Measurements from ENCODE around the gene METTL1.
"Not testable (repeated sequence)": the region's sequence is repeated elsewhere in the genome, so short reads cannot be mapped to it uniquely, and the experiment has no call there.

Gene METTL1

GRCh38 chr12:57771873-57772428, at the start of gene METTL1:
METTL1 (minus strand) TSS chr12:57772105; CDS start chr12:57772083, 22 bp downstream.
- Histone ChIP-seq H3K9me3 (ENCODE audit: control insufficient read depth, insufficient read depth, low read length) (no peaks in the 10 kb centered on the region), H3K4me3 (ENCODE audit: low read depth, low read length) (peak within 1 kb of the TSS; percentile 82), H3K27me3 (ENCODE audit: control insufficient read depth, insufficient read depth, low read length) (peaks cover 20% of the 10 kb centered on the region), H3K4me1 (ENCODE audit: control insufficient read depth, insufficient read depth, low read length) (peaks cover 5% of the 10 kb centered on the region), H3K36me3 (ENCODE audit: control insufficient read depth, insufficient read depth, low read length) (peaks cover 12% of the 10 kb centered on the region), H3K9ac (ENCODE audit: low read depth, low read length) (peak within 1 kb of the TSS; percentile 90)

DNA sequence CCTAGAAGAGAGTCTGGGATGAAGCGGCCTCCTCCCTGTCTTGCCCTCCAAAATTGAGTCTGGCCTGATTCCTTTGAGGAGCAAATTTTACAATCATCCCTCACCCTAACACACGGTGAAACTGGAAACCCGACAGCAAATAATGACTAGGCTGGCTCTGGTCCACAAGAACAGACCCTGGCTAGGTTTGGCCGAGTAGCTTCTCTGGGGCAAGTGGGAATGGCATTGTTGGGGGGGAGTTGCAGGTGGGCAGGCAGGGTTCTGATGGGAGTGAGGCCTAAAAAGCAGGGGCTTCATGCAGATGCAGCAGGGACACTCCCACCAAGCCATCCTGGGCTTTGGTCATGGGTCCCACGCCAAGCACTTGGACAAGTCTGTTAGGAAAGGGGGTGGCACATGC, 49.1 kb upstream of the METTL1 start:
- not testable (repeated sequence) for H3K27me3 ChIP-seq (ENCODE audit: control insufficient read depth, insufficient read depth, low read length); H3K9ac ChIP-seq (ENCODE audit: low read depth, low read length); H3K4me1 ChIP-seq (ENCODE audit: control insufficient read depth, insufficient read depth, low read length); H3K4me3 ChIP-seq (ENCODE audit: low read depth, low read length); H3K9me3 ChIP-seq (ENCODE audit: control insufficient read depth, insufficient read depth, low read length)
- peaks cover 42% of the 10 kb centered on the region for H3K36me3 ChIP-seq (ENCODE audit: control insufficient read depth, insufficient read depth, low read length)

DNA sequence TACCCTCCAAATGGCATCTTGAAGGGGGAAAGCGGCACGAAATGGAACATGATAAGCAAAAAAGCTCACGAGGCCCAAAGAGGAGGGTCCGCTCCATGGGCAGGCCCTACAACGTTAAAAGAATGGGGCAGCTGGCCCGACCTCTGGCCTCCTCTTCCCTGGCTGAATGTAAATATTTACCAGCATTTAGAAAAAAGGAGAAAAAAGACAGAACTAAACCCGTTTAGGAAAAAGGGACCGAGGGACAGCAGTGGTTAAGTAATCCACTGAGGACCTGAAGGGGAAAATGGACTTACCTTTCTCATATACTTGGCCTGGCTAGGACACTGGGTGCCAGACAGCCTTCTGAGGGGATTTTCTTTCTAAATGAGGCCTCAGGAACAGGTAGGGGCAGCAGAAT, 48.2 kb upstream of the METTL1 start:
- H3K4me3 ChIP-seq (ENCODE audit: low read depth, low read length); H3K4me1 ChIP-seq (ENCODE audit: control insufficient read depth, insufficient read depth, low read length); H3K9me3 ChIP-seq (ENCODE audit: control insufficient read depth, insufficient read depth, low read length); H3K9ac ChIP-seq (ENCODE audit: low read depth, low read length); H3K27me3 ChIP-seq (ENCODE audit: control insufficient read depth, insufficient read depth, low read length): not testable (repeated sequence)
- peaks cover 38% of the 10 kb centered on the region for H3K36me3 ChIP-seq (ENCODE audit: control insufficient read depth, insufficient read depth, low read length)

DNA sequence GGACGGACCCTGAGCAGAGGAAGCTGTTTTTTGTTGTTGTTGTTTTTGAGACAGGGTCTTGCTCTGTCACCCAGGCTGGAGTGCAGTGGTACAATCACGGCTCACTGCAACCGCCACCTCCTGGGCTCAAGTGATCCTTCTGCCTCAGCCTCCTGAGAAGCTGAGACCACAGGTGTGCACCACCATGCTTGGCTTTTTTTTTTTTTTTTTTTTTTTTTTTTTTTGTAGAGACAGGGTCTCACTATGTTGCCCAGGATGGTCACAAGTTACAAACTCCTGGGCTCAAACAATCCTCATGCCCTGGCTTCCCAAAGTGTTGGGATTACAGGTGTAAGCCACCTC, 46.1 kb upstream of the METTL1 start:
- not testable (repeated sequence) for H3K4me1 ChIP-seq (ENCODE audit: control insufficient read depth, insufficient read depth, low read length); H3K9ac ChIP-seq (ENCODE audit: low read depth, low read length); H3K4me3 ChIP-seq (ENCODE audit: low read depth, low read length); H3K9me3 ChIP-seq (ENCODE audit: control insufficient read depth, insufficient read depth, low read length); H3K27me3 ChIP-seq (ENCODE audit: control insufficient read depth, insufficient read depth, low read length)
- H3K36me3 ChIP-seq (ENCODE audit: control insufficient read depth, insufficient read depth, low read length) = peaks cover 17% of the 10 kb centered on the region

DNA sequence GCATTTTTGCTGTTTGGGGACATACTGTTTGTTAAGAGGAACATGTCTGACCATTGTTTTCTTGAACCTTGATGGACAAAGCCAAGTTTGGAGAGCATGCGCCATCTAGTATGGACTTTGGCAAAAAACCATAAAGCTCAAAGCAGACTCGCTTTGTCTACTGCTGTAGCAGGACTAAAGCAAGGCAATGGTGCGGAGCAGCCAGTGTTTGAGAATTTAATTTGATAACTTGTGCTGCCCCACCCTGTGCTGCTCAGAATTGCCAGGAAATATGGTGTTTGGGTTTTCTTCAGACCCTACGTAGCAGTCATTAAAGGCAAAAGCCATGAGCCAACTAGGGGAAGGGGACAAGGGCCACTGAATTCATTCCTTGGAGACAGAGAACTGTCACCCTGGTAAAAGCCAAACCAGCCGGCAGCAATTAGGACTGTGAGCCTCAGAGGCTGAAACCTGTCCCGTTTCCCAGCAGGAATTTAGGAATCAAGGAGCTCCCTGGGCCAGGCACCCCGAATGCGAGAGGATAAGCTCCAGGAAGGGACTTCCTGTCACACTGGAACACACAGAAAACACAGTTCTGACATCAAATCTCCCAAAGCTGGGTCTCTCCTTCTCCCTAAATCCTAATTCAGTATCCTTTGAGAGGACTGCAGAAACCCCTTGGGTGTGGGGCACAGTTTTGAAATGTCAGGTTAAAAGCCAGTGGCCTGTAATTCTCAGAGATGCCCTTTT, 45.5 kb upstream of the METTL1 start:
- no peaks in the 10 kb centered on the region for H3K9me3 ChIP-seq (ENCODE audit: control insufficient read depth, insufficient read depth, low read length)
- H3K4me1 ChIP-seq (ENCODE audit: control insufficient read depth, insufficient read depth, low read length) = no peaks in the 10 kb centered on the region
- H3K4me3 ChIP-seq (ENCODE audit: low read depth, low read length) = no peak overlapping the region
- H3K27me3 ChIP-seq (ENCODE audit: control insufficient read depth, insufficient read depth, low read length) = no peaks in the 10 kb centered on the region
- H3K36me3 ChIP-seq (ENCODE audit: control insufficient read depth, insufficient read depth, low read length) = peaks cover 12% of the 10 kb centered on the region
- no peak overlapping the region for H3K9ac ChIP-seq (ENCODE audit: low read depth, low read length)

DNA sequence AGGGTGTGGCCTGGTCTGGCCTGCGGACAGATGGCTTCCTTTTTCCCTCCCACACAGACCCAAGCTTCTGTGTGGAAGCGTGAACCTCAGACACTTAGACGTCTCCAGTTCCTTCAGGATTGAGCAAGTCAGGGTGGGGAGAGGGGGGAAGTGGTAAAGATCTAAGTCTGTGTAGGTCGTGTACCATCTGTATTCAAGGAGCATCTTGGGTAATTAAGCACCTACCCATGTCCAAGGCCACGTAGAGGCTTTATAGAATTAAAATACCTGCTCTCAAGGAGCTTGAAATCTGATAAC, 44.9 kb upstream of the METTL1 start:
- no peaks in the 10 kb centered on the region for H3K4me1 ChIP-seq (ENCODE audit: control insufficient read depth, insufficient read depth, low read length)
- no peaks in the 10 kb centered on the region for H3K9me3 ChIP-seq (ENCODE audit: control insufficient read depth, insufficient read depth, low read length)
- H3K36me3 ChIP-seq (ENCODE audit: control insufficient read depth, insufficient read depth, low read length) = peaks cover 7% of the 10 kb centered on the region
- no peaks in the 10 kb centered on the region for H3K27me3 ChIP-seq (ENCODE audit: control insufficient read depth, insufficient read depth, low read length)
- no peak overlapping the region for H3K9ac ChIP-seq (ENCODE audit: low read depth, low read length)
- H3K4me3 ChIP-seq (ENCODE audit: low read depth, low read length) = no peak overlapping the region

GRCh38 chr12:57816001-57816854, 44.3 kb upstream of the METTL1 start:
- no peak overlapping the region for H3K4me3 ChIP-seq (ENCODE audit: low read depth, low read length)
- no peaks in the 10 kb centered on the region for H3K9me3 ChIP-seq (ENCODE audit: control insufficient read depth, insufficient read depth, low read length)
- no peak overlapping the region for H3K9ac ChIP-seq (ENCODE audit: low read depth, low read length)
- H3K36me3 ChIP-seq (ENCODE audit: control insufficient read depth, insufficient read depth, low read length) = peaks cover 6% of the 10 kb centered on the region
- no peaks in the 10 kb centered on the region for H3K27me3 ChIP-seq (ENCODE audit: control insufficient read depth, insufficient read depth, low read length)
- no peaks in the 10 kb centered on the region for H3K4me1 ChIP-seq (ENCODE audit: control insufficient read depth, insufficient read depth, low read length)

- H3K36me3 ChIP-seq (ENCODE audit: control insufficient read depth, insufficient read depth, low read length) = peaks cover 2% of the 10 kb centered on the region
- H3K4me3 ChIP-seq (ENCODE audit: low read depth, low read length) = no peak overlapping the region
- no peak overlapping the region for H3K9ac ChIP-seq (ENCODE audit: low read depth, low read length)
- H3K27me3 ChIP-seq (ENCODE audit: control insufficient read depth, insufficient read depth, low read length) = no peaks in the 10 kb centered on the region
- H3K4me1 ChIP-seq (ENCODE audit: control insufficient read depth, insufficient read depth, low read length) = no peaks in the 10 kb centered on the region
- no peaks in the 10 kb centered on the region for H3K9me3 ChIP-seq (ENCODE audit: control insufficient read depth, insufficient read depth, low read length)
Observed at GRCh38 chr12:57815177-57816000, 43.5 kb upstream of the METTL1 start.

DNA sequence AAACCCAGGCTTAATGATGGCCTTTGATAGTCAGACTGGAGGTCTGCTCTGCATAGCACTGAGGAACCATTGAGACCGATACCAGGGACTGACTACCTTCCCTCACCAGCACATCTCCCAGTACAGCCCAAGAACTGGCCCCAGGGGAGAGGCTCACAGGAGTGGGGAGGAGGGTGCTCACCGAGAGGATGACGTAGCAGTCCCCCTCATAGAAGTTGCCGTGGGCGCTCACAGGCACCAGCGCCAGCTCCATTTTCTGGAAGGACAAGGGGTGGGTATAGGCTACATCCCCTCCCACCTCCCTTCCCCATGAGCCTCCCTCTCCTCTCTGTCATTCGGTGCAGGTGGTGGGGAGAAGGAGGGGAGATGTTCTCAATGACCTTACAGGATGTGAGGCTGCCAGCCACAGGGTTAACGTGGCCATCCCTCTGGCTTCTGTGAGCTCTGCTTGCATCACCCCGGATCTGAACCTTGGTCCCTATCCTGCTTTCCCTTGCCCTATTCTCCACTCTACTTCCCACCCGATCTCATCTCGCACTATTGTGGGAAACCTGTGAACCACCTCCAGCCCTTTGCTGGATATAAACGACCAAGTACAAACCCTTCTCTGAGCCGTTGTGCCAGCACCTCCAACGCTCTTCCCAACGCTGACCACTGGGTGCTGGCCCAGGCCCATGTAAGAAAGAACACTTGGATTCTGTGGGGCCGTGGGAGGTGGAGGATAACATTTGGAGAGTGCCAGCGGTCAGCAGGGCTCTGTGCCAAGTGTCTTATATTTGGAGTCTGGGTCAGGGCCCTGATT, 42.3 kb upstream of the METTL1 start:
- Histone ChIP-seq H3K9me3 (ENCODE audit: control insufficient read depth, insufficient read depth, low read length) (no peaks in the 10 kb centered on the region), H3K27me3 (ENCODE audit: control insufficient read depth, insufficient read depth, low read length) (no peaks in the 10 kb centered on the region), H3K4me3 (ENCODE audit: low read depth, low read length) (no peak overlapping the region), H3K4me1 (ENCODE audit: control insufficient read depth, insufficient read depth, low read length) (no peaks in the 10 kb centered on the region), H3K36me3 (ENCODE audit: control insufficient read depth, insufficient read depth, low read length) (no peaks in the 10 kb centered on the region), H3K9ac (ENCODE audit: low read depth, low read length) (no peak overlapping the region)

- no peaks in the 10 kb centered on the region for H3K36me3 ChIP-seq (ENCODE audit: control insufficient read depth, insufficient read depth, low read length)
- H3K9ac ChIP-seq (ENCODE audit: low read depth, low read length) = no peak overlapping the region
- H3K27me3 ChIP-seq (ENCODE audit: control insufficient read depth, insufficient read depth, low read length) = no peaks in the 10 kb centered on the region
- H3K9me3 ChIP-seq (ENCODE audit: control insufficient read depth, insufficient read depth, low read length) = no peaks in the 10 kb centered on the region
- H3K4me1 ChIP-seq (ENCODE audit: control insufficient read depth, insufficient read depth, low read length) = no peaks in the 10 kb centered on the region
- H3K4me3 ChIP-seq (ENCODE audit: low read depth, low read length) = no peak overlapping the region
Observed at GRCh38 chr12:57813111-57813970, 41.4 kb upstream of the METTL1 start.

All from iPS-15b (cell line).